Measurements from ENCODE around the gene CCDC158. TPM values are rescaled to one million over a fixed set of nuclear protein-coding genes. Genes with fewer than 3 reads are reported as not detected.
A peak's percentile ranks its signal among the peaks of the same experiment; 100 is the strongest.

Gene CCDC158
- total and polyA plus RNA-seq, 2 of the 4 experiments (the other 2 are of a cell fraction): not detected

GRCh38 chr4:76306882-76307659 lies 113.9 kb downstream of the CCDC158 start:
- ChIA-PET CTCF (interaction anchor here (0.7 to 2.0 kb wide), 5 partner anchors 26 to 881 kb away, joined by 3 to 9 read pairs (median 4); no protein-coding TSS in a partner anchor), POLR2A (ENCODE audit: unreplicated experiment) (no interaction called here)
- intact Hi-C loops (cut with micrococcal nuclease): loop anchor here (2.0 kb wide), 3 partner anchors 72 to 128 kb away; partner anchors contain the start of gene SCARB2
- in situ Hi-C loops (cut with MboI; ENCODE audit: low sequenced_read_pairs): no loop called here
- peak overlapping the region; percentile 24; the same call in 1 of the 2 replicates for H2AK5ac ChIP-seq (ENCODE audit: low read depth, low read length)
- no peak overlapping the region for H2BK20ac ChIP-seq (ENCODE audit: low read depth, low read length)
- H3K9me1 ChIP-seq (ENCODE audit: insufficient read depth, low read length): peaks cover 20% of the 10 kb centered on the region
- no peaks in the 10 kb centered on the region; the same call in 1 of the 2 replicates for H4K20me1 ChIP-seq (ENCODE audit: insufficient read depth, low read length)
- 4% methylated on average over 11 of the region's 37 CpGs; no CpG with 5 or more reads in 1 of the 2 experiments for WGBS, 2 experiments (ENCODE audit: extremely low coverage in 2 of 2, insufficient read length in 1 of 2)
- peak overlapping the region; percentile 94 for H2AFZ ChIP-seq (replicated peaks; ENCODE audit: low read length, poor library complexity)
- peak overlapping the region; percentile 69 for H3K4ac ChIP-seq (ENCODE audit: low read depth, low read length)
- peaks cover 6% of the 10 kb centered on the region; the same call in 1 of the 2 replicates for H3K4me1 ChIP-seq (ENCODE audit: control insufficient read depth, insufficient read depth, low read length)
- H3K4me3 ChIP-seq (ENCODE audit: insufficient read depth, low read depth, low read length): peak overlapping the region; percentile 82
- BruUV-seq (replicated peaks): no TSS peak
- DNase-seq (peak; percentile 44), ATAC-seq (ENCODE audit: low read depth) (peak; percentile 66)
- peaks cover 8% of the 10 kb centered on the region for H3K36me3 ChIP-seq (ENCODE audit: control insufficient read depth, insufficient read depth, low read length)
- TF ChIP-seq RCOR1 (IDR thresholded peaks at IDR 0.05; ENCODE audit: insufficient replicate concordance, low read length) (no peak), CTCF (conservative IDR thresholded peaks at IDR 0.05; ENCODE audit: low read depth, low read length) (peak; percentile 42), RFX5 (IDR thresholded peaks at IDR 0.05; ENCODE audit: low read depth, low read length) (no peak), MAFK (IDR thresholded peaks at IDR 0.05; ENCODE audit: low read depth, low read length) (no peak), BHLHE40 (IDR thresholded peaks at IDR 0.05; ENCODE audit: low read depth, low read length) (no peak), RAD21 (IDR thresholded peaks at IDR 0.05; ENCODE audit: low read length) (peak; percentile 18; the same call in 1 of the 2 replicates), MAZ (IDR thresholded peaks at IDR 0.05; ENCODE audit: borderline replicate concordance, low read depth, low read length) (no peak)
- H3K9me3 ChIP-seq (ENCODE audit: control insufficient read depth, insufficient read depth, low read length): no peaks in the 10 kb centered on the region
- H4K8ac ChIP-seq (ENCODE audit: low read depth in 2 of 2, low read length in 2 of 2): peak overlapping the region; percentile 29 to 44; a peak in 3 of 4 replicates
- H3K9ac ChIP-seq (ENCODE audit: low read depth, low read length): peak overlapping the region; percentile 82
- peak overlapping the region; percentile 66; the same call in 1 of the 2 replicates for H4K5ac ChIP-seq (ENCODE audit: low read depth, low read length)
- peak overlapping the region; percentile 14 for H4K91ac ChIP-seq (ENCODE audit: insufficient read depth, low read depth, low read length)
- peak overlapping the region; percentile 61 for H2BK5ac ChIP-seq (ENCODE audit: low read depth, low read length, poor library complexity, severe bottlenecking)
- H3K79me1 ChIP-seq (ENCODE audit: low read depth in 1 of 2, low read length in 2 of 2): peaks cover 28 to 40% of the 10 kb centered on the region in 2 experiments; a peak in 3 of 4 replicates
- peak overlapping the region; percentile 30; the same call in 1 of the 2 replicates for H2BK120ac ChIP-seq (ENCODE audit: low read depth, low read length)
- peak overlapping the region; percentile 87 for H3K4me2 ChIP-seq (ENCODE audit: low read depth, low read length)
- peak overlapping the region; percentile 93; the same call in 1 of the 2 replicates for H3K23ac ChIP-seq (ENCODE audit: low read depth, low read length)
- peak overlapping the region; percentile 14 for H3K18ac ChIP-seq (ENCODE audit: low read depth, low read length)
- dilution Hi-C loops (cut with HindIII; ENCODE audit: low sequenced_read_pairs, unreplicated experiment): no loop called here
- no peaks in the 10 kb centered on the region for H3K27me3 ChIP-seq (ENCODE audit: control insufficient read depth, insufficient read depth, low read length)
- peak overlapping the region; percentile 48; the same call in 1 of the 3 replicates for H2BK15ac ChIP-seq (ENCODE audit: low read depth, low read length)
- H3K14ac ChIP-seq (replicated peaks; ENCODE audit: low read depth, low read length): peak overlapping the region; percentile 57
- peak overlapping the region; percentile 66 for H3K27ac ChIP-seq (ENCODE audit: insufficient read depth, low read length)
- H2AK9ac ChIP-seq (replicated peaks; ENCODE audit: low read depth, low read length, poor library complexity): peak overlapping the region; percentile 79
- peak overlapping the region; percentile 80 for H3K56ac ChIP-seq (ENCODE audit: extremely low read depth, insufficient read depth, low read length)
